Stimulated activated CD8-positive, alpha-beta memory T cell treated with anti-CD3 and anti-CD28 coated beads, Interleukin-15, amount 100 ng/mL, for 24 hours (primary cell): Measurements from ENCODE around the gene SRGN.
A peak's percentile ranks its signal among the peaks of the same experiment; 100 is the strongest.

Experiments used
- DNase-seq: peaks from one replicate; pipeline ENCODE4 v3.0.0-alpha.2; 2020; ENCODE audit warnings: low read depth

Gene SRGN

GRCh38 chr10:69061305-69062161 is 26.4 kb upstream of the SRGN start:
- no peak for DNase-seq

GRCh38 chr10:69062901-69063300 is 25.0 kb upstream of the SRGN start:
- no peak for DNase-seq

DNA sequence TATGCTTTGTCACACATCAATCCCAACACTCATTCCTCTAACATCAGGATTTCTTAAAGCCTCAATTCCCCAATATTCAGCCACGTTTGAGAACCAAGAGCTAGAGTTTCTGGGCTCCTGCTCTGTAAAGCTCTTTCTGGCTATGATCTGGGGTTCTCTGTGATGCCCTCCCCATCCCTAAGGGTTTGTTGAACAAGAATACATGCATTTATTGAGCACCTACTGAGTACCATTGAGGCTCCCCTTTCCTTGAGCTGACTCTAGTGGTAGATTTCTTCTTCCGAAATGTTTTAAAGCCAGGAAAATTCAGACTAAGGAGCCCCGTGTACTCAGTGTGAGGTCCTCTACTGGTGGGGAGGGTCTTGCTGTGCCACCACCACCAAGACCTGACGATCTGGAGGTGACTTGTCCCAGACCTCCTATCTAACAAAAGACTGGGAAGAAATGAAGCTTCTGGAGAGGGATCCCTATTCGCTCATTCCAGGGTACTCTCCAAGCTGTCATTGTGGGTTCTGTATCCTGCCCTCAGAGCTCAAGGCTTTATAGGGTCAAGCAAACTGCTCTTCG is 23.1 kb upstream of the SRGN start:
- DNase-seq, result no peak

DNA sequence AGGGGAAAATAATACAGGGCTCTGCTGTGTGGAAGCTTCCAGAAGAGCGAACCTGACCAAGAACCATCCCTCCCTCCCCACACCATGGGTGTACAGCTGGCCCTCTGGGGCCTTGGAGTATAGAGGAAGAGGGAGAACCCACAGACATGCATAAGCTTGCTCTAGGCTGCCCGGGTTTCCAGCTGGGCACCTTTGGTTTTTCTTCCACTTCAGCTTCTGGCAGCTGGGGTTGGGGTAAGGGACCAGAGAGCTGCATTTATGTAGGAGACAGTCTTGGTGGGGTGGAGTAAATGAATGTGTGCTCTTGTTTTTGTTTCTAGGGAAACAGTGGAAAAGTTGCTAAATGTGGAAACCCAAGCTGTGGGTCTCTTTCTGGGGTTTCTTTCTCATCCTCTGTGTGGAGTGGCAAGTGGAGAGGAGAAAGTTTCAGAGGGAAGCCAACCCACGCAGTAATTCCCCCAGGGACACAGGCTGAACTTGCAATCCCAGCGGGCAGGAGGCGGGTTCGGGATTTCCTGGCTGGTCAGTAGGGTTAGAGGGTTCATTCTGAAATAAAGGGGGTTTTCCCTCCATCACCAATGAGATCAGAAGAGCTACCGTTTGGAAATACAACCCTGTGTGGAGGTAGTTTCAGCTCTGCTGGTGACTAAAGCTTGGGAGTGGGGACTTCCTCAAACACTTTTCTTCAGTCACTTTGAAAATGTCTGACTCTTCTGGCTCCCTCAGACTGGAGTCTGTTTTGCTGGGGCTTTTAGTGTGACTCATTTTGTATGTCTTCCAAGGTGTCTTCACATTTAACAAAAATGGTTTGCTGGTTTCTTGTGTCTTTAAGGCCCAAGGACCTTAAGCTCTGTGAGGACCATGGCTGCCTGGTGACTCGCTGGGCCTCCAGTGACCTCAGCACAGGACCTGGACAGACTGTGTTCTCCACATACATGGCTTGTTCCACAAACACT is 22.2 kb upstream of the SRGN start:
- DNase-seq, result no peak

GRCh38 chr10:69067189-69067588 is 20.7 kb upstream of the SRGN start:
- DNase-seq, result no peak

- no peak for DNase-seq
Observed at GRCh38 chr10:69068549-69068948, 19.4 kb upstream of the SRGN start.

DNA sequence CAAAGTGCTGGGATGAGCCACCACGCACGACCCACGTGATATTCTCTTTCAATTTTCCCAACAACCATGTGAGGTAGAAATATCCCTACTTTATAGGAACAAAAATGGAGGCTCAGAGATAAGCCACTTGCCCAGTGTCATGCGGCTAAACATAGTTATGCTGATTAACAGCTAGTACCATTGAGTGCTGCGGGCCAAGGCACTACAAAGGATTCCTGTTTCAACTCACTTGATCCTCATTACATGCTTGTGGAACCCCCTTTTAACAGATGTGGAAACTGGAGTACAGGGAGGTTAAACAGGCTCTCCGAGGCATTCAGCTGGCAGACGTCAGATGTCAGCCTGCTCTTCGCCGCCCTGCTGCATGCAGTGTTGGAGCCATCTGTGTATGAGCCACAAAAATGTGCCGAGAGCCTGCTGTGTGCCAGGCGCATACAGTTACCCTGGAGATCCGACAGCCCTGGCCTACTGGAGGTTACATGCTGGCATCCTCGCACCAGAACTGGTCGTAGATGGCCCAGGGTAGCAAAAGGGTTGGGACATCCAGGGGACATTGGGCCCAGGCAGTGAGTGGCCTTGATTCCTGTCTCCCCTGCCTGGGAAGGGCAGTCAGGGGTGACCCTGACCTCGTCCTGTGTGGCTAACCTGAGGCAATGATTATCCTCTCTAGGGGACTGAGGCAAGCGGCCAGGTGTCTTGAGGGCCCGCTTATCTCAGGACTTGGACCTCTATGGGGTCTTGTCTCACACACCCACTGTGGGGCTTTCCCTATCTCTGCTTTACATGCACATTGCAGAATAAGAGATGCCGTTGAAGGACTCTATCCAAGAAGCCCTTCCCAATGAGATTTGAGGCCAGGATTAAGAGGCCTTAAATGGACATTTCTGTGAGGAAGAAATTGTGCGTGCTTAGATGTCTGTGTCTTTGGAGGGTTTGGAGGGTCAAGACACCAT is 18.5 kb upstream of the SRGN start:
- no peak for DNase-seq

- DNase-seq, result no peak
Observed at GRCh38 chr10:69070951-69071350, 17.0 kb upstream of the SRGN start.

- no peak for DNase-seq
Observed at GRCh38 chr10:69071610-69072009, 16.3 kb upstream of the SRGN start.

DNA sequence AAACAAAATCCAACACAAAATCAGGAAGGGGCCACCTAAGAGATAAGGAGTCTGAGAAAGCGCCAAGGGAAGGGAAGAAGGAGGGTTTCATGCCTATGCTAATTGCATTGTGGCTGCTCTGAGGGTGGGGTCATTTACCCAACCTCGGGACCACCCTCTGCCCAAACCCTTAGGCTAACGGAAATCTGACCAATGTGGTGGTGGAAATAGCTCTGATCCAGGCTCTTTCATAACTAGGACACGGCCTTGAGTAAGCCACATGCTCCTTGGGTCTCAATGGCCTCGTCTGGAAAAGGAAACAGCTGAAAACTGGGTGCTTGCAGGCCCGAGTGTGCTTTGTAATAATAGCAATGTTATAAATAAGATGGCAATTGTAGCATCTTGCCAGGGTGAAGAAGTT is 14.9 kb upstream of the SRGN start:
- no peak for DNase-seq

DNA sequence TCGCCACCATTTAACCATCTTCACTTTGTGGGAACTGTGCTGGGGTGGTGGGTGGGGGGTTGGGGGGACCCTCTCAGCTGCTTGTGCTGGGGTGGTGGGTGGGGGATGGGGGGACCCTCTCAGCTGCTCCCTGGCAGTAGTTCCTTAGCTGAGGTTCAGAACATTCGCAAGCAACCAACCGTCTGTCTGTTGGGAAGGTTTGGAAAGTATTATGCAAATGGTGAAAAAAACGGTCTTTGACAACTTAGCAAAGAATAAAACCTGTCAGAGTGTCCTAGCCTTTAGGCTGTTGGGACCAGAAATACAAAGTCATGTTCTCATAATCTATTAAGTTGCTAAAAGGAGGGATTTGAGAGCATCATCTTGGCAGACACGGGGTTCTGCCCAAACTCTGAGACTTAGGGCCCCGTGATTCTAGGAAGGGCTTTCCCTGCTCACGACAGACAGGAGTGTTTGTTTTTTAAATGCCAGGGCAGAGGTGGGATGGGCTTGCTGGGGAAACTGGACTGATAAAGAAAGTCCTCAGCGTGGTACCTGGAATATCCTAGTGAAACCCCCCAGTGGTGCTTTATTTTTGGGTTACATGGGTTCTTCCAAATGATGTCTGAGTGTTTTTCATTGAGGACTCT is 14.1 kb upstream of the SRGN start:
- no peak for DNase-seq

DNA sequence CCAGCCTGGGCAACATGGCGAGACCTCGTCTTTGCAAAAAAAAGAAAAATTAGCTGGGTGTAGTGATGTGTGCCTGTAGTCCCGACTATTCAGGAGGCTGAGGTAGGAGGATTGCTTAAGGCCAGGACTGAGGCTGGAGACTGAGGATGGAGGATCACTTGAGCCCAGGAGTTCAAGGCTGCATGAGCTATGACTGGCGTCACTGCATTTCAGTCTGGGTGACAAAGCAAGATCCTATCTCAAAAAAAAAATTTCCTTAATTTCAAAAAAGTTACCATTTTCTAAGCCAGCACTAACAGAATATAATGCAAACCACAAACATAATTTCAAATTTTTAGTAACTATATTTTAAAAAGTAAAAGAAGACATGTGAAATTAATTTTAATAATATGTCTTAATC is 13.4 kb upstream of the SRGN start:
- no peak for DNase-seq

GRCh38 chr10:69075431-69075830 is 12.5 kb upstream of the SRGN start:
- DNase-seq, result no peak

GRCh38 chr10:69078311-69078710 is 9.6 kb upstream of the SRGN start:
- DNase-seq, result no peak

- no peak for DNase-seq
Observed at GRCh38 chr10:69080226-69080625, 7.7 kb upstream of the SRGN start.

GRCh38 chr10:69086001-69086509 is 1.8 kb upstream of the SRGN start:
- DNase-seq, result no peak

DNA sequence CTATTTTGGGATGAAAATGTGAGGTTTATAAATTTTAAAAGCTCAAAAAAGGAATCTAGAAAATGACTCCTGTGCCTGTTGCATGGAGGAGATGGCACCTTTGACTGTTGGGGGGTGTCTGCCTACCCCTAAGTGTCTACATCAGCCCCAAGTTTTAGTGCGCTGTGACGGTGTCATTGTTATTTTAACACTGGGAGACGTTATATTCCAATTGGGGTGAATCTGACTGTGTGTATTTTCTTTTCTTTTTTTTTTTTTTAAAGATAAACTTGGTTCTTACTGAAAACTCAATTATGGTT is 517 bp downstream of the SRGN start:
- DNase-seq, result no peak

DNA sequence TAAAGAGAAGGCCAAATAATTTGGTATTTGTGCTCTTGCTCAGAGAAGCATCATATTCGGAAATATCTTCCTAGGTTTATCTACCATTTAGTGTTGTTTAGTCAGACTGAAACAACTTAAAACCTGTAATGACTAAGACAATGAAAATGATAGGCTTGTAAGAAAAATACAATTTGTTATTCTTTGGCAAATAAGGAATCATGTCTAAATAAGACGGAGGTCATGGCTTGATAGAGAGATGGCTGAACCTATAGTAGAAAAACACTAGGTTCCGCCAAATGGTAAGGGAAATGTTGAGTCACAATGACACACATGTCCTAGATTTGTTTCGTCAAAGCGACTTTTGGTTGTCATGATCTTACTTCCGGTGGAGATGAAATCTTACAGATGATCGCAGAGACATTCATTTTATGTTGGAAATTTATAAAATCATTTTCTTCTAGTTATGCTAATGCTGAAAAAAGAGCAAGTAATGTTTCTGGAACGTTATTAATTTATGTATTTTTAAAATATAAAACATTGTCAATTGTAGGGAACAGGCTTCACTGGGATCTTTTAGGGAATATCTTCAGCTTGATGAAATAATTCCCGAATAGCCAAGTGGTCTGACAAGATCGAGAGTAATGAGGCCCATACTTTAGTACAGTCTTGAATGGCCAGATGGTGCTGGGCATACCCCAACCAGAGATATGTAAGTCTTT is 1.0 kb downstream of the SRGN start:
- no peak for DNase-seq

DNA sequence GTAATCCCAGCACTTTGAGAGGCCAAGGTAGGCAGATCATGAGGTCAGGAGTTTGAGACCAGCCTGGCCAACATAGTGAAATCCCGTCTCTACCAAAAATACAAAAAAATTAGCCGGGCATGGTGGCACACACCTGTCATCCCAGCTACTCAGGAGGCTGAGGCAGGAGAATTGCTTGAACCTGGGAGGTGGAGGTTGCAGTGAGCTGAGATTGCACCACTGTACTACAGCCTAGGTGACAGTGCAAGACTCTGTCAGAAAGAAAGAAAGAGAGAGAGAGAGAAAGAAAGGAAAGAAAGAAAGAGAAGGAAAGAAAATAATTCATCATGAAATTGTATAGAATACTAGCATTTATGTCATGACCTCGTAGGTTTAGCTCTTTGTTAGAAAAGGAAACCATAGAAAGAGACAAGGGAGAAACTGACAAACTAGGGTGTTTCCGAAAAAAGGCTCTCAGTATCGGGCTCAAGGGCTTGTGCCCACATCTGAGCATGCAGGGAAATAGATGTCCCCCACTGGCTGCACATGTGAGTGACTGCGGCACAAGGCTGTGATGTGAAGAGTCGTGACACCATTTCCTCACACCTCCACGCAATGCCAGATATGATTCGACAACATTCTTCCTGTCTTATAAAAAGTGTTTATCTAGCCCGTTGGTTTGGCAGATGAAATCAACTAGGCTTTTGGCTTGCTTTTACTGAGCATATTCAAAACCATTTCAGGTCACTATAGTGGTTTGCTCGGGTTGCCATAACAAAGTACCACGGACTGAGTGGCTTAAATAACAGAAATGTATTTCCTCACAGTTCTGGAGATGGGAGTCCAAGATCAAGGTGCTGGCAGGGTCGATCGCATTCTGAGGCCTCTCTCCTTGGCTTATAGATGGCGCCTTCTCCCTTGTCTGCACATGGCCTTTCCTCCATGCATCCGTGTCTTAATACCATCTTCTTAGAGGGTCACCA is 2.0 kb downstream of the SRGN start:
- DNase-seq, result peak; percentile 23
